ENCODE measurements around the gene POLA1.

The POLA1 gene

DNA sequence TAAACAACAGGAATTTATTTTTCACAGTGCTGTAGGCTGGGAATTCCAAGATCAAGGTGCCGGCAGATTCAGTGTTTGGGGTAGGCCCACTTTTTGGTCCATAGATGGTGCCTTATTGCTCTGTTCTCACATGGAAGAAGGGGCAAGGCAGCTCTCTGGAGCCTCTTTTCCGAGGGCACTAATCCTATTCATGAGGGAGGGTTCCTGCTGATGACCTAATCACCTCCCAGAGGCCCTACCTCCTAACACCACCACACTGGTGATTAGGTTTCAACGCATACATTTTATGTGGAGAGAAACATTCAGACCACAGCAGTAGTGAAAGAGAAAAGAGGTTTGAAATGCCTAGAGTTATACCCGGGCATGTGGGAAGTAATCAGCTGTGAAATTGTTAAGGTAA is 1.4 kb upstream of the POLA1 start:
- no peak for DNase-seq (ENCODE audit: low read depth)
- in situ Hi-C loops (cut with HindIII; ENCODE audit: low sequenced_read_pairs), result no loop called here
- H3K4me3 ChIP-seq (ENCODE audit: low read depth, low read length), result no peak overlapping the region
- TF ChIP-seq, protein P1, sequence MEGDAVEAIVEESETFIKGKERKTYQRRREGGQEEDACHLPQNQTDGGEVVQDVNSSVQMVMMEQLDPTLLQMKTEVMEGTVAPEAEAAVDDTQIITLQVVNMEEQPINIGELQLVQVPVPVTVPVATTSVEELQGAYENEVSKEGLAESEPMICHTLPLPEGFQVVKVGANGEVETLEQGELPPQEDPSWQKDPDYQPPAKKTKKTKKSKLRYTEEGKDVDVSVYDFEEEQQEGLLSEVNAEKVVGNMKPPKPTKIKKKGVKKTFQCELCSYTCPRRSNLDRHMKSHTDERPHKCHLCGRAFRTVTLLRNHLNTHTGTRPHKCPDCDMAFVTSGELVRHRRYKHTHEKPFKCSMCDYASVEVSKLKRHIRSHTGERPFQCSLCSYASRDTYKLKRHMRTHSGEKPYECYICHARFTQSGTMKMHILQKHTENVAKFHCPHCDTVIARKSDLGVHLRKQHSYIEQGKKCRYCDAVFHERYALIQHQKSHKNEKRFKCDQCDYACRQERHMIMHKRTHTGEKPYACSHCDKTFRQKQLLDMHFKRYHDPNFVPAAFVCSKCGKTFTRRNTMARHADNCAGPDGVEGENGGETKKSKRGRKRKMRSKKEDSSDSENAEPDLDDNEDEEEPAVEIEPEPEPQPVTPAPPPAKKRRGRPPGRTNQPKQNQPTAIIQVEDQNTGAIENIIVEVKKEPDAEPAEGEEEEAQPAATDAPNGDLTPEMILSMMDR (IDR thresholded peaks at IDR 0.05; ENCODE audit: low read depth, low read length, missing control alignments), result no peak

DNA sequence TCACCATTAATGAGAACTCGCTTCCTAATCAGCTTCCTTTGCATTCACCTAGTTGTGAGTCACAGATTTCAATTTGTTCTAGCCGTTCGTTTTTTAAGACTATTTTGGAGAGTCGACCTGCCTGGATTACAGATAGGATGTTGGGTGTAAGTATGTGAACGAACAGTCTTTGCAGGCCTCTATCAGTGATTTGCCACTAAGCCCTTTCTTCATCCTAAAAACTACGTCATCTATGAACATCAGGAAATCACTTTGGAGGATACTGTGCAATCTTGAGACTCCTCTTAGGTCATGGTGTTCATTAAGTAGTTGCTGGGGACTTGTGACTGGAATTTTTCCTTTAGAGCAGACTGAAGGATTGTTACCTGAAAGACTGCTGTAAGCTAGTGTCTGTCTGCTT is 1.1 kb downstream of the POLA1 start:
- H3K4me3 ChIP-seq (ENCODE audit: low read depth, low read length), result no peak overlapping the region

GRCh38 chrX:24696294-24696693 is 2.6 kb downstream of the POLA1 start:
- TF ChIP-seq, protein P1 (IDR thresholded peaks at IDR 0.05; ENCODE audit: low read depth, low read length, missing control alignments), result no peak
- no peak for DNase-seq (ENCODE audit: low read depth)
- in situ Hi-C loops (cut with HindIII; ENCODE audit: low sequenced_read_pairs), result no loop called here
- no peak overlapping the region for H3K4me3 ChIP-seq (ENCODE audit: low read depth, low read length)

More for the DNA sequence above, 1.1 kb downstream of the POLA1 start:
- in situ Hi-C loops (cut with HindIII; ENCODE audit: low sequenced_read_pairs), result no loop called here
- TF ChIP-seq, protein P1 (IDR thresholded peaks at IDR 0.05; ENCODE audit: low read depth, low read length, missing control alignments), result no peak
- no peak for DNase-seq (ENCODE audit: low read depth)

GRCh38 chrX:24702362-24703184 is 8.9 kb downstream of the POLA1 start:
- TF ChIP-seq, protein P1 (IDR thresholded peaks at IDR 0.05; ENCODE audit: low read depth, low read length, missing control alignments), result no peak
- H3K4me3 ChIP-seq (ENCODE audit: low read depth, low read length), result no peak overlapping the region
- DNase-seq (ENCODE audit: low read depth), result no peak
- in situ Hi-C loops (cut with HindIII; ENCODE audit: low sequenced_read_pairs), result loop anchor here (5.0 kb wide), 1 partner anchor 45 kb away; no protein-coding TSS in a partner anchor

- H3K4me3 ChIP-seq (ENCODE audit: low read depth, low read length), result no peak overlapping the region
- in situ Hi-C loops (cut with HindIII; ENCODE audit: low sequenced_read_pairs), result loop anchor here (5.0 kb wide), 1 partner anchor 44 kb away; no protein-coding TSS in a partner anchor
- TF ChIP-seq, protein P1 (IDR thresholded peaks at IDR 0.05; ENCODE audit: low read depth, low read length, missing control alignments), result no peak
- DNase-seq (ENCODE audit: low read depth), result no peak
Measured at GRCh38 chrX:24703185-24703494, 9.4 kb downstream of the POLA1 start.

DNA sequence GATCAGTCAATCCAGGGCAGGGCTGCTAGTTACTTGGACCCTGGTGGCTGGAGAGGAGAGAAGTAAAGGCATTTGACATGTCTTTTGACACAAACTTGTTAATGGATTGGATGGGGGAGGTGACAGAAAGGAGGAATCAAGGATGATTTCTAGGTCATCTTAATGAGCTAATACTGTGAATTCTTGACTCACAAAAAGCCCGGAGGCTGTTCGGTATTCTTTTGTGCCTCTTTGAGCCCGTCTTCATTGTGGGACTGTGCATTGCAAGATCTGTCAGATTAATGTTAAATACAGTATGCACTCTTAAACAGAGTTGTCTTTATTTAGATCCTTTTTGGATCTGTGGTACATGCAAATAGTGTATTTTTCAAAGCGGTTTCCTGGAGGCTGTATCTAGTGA is 25.1 kb downstream of the POLA1 start:
- TF ChIP-seq, protein P1 (IDR thresholded peaks at IDR 0.05; ENCODE audit: low read depth, low read length, missing control alignments), result no peak
- in situ Hi-C loops (cut with HindIII; ENCODE audit: low sequenced_read_pairs), result no loop called here
- DNase-seq (ENCODE audit: low read depth), result no peak
- no peak overlapping the region for H3K4me3 ChIP-seq (ENCODE audit: low read depth, low read length)

Data from astrocyte of the cerebellum (primary cell).